KBM-7 (cell line): ENCODE results near the gene ARNT2.

ENCODE experiments used
- DNase-seq: peaks from one replicate; pipeline ENCODE4 v3.0.0-alpha.2; 2015
- in situ Hi-C: fragments of 300-500 bp; cut with MboI; formaldehyde crosslinking; loops from 2 replicates; pipeline ENCODE4 v1.14.3; 2020; ENCODE audit warnings: low sequenced_read_pairs, low pct_unique_long_range_greater_than_20kb, mixed read lengths

Gene ARNT2

GRCh38 chr15:80577552-80578205 lies 173.5 kb downstream of the ARNT2 start:
- in situ Hi-C loops = loop anchor here (10.0 kb wide), 1 partner anchor 197 kb away; the partner anchor contains the start of gene CEMIP

DNA sequence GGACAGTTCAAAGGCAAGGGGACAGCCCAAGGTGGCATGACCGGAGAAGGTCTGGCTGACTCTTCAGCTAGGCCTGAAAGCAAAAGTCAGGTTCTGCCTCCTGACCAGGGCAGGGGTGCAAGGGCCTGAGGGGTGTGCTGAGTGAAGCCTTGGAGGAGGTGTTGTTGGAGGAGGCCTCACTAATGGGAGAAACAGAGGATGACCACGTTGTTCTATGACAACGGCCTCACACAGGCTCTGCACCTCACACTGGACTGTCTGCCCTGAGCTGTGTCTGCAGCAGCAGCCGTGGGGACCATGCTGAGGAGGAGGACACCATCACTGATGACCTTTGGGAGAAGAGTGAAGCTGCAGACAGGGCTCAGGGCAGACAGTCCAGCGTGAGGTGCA lies 174.0 kb downstream of the ARNT2 start:
- in situ Hi-C loops = loop anchor here (10.0 kb wide), 1 partner anchor 197 kb away; the partner anchor contains the start of gene CEMIP
- DNase-seq = no peak

More at GRCh38 chr15:80577552-80578205, 173.5 kb downstream of the ARNT2 start:
- DNase-seq = no peak

- in situ Hi-C loops = loop anchor here (10.0 kb wide), 1 partner anchor 196 kb away; the partner anchor contains the start of gene CEMIP
- no peak for DNase-seq
These were observed 174.7 kb downstream of the ARNT2 start for GRCh38 chr15:80578871-80579270.

DNA sequence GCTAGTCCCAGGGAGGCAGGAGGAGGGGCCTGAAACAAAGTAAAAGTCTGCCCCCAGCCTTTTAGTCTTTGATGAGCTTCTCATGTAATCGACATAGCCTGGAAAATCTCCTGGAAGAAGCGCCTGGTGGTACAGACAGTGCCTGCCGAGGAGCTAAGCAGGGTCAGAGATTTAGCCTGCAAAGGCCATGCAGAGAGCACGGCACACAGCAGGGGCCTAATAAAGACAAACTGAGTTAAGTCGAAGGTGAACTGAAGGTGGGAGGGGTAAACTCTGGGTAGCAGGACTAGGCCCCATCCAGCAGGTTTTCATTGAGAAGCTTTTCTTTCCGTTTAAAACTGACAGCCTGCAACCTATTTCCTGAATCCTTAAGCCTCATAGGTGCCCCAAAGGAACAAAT lies 175.4 kb downstream of the ARNT2 start:
- in situ Hi-C loops = loop anchor here (10.0 kb wide), 1 partner anchor 195 kb away; the partner anchor contains the start of gene CEMIP
- no peak for DNase-seq

DNA sequence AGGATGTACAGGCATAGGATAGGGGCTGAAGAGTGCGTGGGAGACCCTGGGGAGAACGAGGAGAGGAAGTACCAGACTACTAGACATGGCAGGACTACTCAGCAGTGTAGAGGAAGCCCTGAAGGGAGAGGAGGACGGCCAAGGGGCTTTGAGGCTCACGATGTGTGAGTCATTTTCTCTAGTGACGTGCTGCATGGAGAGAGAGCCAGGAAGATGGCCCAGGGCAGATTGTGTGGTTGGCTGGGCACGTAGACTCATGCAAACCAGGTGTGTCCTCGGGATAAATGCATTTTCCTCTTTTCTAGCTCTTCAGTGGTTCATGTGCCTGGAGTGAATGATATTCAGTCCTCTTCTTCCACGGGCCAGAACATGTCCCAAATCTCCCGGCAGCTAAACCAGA lies 175.9 kb downstream of the ARNT2 start:
- peak; percentile 63 for DNase-seq

DNA sequence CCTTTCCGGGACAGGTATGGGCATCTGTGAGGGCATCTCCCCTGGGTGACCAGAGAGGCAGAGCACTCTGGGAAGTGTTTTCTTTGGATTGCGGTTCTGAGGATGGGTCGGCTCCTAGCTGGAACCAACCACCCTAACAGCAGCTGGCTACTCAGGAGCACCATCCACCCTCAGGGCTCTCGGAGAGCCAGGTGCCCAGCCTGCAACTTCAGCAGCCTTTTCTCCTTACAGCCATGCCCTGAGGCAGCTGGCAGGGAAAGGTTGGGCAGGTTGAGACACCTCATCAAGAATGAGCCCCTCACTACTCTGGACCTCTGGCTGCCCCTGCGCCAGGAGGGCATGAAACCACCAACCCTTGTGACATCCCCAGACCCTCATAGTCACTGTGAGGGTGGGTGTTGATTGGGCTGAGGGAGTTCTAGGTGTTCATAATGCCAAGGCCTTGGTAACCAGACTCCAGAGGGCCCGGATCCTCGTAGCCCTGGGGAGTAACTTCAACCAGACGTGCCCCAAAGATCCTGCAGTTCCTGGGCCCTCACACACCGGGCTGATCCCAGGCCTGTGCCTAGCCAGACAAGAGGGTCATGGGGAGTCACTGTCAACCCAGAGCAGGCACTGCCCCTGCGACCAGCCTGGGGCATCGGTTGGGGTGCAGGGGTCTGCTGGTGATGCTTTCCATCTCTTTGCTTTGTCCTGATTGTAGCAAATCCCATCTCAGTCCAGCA lies 176.5 kb downstream of the ARNT2 start:
- in situ Hi-C loops = no loop called here
- DNase-seq = no peak

More for the DNA sequence above, 175.9 kb downstream of the ARNT2 start:
- in situ Hi-C loops = no loop called here

DNA sequence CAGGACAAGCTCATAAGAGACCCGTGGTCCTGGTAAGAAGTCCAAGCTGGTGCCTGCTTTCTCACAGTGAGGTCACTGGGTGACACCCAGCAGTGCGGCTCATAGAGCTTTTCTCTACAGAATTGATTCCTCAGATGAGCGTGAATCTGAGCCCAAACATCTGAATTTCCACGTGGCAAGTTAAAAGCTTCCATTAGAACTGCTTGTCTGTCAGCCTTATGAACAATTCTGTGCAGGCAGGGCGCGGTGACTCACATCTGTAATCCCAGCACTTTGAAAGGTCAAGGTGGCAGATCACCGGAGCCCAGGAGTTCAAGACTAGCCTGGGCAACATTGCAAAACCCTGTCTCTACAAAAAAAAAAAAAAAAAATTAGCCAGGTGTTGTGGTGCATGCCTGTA lies 177.8 kb downstream of the ARNT2 start:
- no peak for DNase-seq
- in situ Hi-C loops = no loop called here

DNA sequence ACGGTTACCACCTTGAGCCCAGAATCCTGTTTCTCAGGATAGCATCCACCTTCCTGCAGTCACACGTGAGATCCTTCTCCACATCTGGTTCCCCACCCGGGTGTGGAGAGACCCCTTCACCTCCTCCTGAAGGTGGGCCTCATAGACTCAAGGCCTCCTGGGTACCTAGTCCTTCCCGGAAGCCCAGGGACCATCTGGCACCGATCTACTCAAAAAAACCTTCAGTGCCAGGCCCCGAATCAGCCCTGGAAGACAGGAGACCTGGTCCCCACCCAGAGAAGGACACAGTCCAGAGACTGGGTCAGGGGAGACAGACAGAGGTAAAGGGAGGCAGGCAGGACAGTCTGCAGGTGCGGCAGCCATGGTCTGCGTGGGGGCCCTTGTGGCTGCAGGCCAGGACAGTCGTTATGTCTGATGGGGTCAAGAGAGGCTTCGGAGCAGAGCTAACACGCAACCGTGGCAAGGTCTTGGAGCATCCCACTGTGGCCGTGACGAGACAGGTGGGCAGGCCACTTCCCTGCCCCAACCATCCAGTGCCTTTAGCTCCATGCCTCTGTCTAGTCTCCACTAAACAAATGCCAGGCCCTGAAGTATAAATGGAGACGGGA lies 178.7 kb downstream of the ARNT2 start:
- DNase-seq = no peak
- in situ Hi-C loops = no loop called here

DNA sequence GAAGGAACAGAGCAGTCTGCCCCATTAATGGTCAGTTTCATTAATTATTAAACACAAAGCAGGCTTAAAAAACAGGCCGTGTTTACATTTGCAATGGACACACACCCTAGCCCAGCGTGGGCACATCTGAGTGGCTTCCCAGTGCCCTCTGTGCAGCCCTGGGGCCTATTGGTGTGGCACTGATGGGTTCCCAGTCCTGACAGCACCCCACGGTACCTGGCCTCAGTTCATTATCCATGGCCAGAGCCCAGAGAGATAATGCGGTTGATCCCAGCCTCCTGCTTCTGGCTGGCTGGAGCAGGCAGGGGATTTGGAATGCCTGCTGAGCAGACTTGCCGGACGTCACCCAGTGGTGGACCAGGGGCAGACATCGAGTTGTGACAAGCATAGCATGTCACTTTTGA lies 180.4 kb downstream of the ARNT2 start:
- in situ Hi-C loops = no loop called here
- no peak for DNase-seq

DNA sequence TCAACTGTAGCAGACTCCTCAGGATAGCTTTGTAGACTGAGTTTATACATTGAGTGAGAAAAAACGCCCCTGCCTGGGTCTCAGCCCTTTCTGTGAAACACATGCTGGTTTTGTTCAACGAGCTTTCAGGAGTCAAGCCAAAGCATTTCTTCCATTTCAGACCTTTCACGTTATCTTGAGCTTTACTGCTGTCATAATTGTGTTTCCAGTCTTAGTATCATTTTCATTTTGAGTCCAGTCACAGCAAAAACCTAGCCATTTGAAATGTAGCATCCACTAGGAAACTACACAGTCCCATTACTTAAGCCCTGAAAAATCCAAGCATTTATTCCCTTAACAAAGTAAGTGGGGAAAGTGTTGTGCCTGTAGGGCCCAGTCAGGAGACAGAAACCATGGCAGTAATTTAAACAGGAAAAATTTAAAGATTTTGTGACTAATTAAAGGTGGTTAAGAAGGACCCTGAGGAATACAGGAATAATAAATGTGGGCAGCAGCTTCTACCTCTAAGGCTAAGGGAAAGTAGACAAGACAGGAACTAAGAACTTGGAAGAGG lies 180.9 kb downstream of the ARNT2 start:
- no peak for DNase-seq
- in situ Hi-C loops = no loop called here

DNA sequence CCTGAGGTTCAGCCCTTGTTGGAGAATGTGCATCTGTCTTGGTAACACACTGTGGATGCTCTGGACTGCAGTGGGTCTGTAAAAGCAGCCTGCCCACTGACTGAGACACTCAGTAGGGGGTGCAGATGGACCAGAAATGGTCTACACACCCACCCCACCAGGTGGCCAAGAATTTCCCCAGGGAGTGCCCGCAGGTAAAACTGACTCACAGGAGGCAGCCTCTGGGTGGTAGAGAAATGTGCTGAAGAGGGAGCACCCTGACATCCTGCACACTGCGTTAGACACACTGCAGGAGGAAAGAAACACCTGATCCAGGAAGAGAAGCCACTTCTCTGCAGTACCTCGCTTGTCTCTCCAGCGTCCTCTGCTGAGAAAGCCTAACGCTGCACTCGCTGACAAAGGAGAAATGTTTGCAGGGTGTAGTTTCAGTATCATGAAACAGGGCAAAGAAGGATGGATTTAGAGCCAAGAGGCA lies 181.4 kb downstream of the ARNT2 start:
- no peak for DNase-seq

GRCh38 chr15:80586161-80586560 lies 182.0 kb downstream of the ARNT2 start:
- in situ Hi-C loops = no loop called here
- no peak for DNase-seq

More for the DNA sequence above, 181.4 kb downstream of the ARNT2 start:
- in situ Hi-C loops = no loop called here

DNA sequence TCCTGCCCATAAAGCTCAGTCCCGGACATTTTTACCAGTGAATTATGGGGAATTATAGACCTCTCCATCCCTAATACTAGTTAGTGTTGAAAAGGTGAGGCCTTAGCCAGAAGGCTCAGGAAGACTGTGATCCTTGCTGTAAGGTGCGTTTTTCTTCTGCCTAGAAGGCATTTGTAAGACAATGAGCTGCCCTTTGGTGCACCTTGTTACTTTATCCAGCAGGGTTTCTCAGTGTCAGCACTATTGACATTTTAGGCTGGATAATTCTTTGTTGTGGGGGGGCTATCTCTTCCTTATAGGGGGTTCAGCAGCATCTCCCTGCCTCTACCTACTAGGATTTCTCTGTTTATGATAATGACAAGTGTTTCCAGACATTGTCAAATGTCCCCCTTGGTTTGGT lies 182.8 kb downstream of the ARNT2 start:
- in situ Hi-C loops = no loop called here
- no peak for DNase-seq

DNA sequence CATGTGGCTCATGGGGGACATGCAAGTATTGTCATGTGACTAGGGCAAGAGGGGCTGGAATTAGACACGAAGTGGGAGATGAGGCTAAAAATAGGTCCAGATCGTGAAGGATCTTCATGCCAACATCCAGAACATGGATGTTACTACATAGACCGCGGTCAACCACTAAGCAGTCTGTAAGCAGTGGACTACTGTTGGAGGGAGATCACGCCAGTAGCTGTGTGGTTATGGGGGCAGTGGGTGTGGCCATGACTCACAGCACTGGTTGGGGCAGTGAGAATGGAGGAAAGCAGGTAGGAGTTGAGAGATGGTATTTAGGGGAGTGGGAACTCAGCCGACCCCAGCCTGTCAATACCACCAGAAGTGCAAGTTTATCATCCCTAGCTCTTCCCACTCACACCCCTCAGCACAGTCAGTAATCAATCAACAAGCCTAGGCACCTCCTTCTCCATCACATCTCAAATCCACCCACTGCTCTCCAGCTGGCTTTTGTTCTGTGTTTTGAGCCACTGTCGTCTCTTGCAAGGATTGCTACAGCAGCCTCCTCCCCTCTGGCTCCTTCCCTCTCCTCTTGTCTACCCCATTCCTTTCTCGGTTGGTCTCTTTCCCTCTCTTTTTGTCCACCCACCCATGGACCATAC lies 183.8 kb downstream of the ARNT2 start:
- in situ Hi-C loops = no loop called here
- no peak for DNase-seq

DNA sequence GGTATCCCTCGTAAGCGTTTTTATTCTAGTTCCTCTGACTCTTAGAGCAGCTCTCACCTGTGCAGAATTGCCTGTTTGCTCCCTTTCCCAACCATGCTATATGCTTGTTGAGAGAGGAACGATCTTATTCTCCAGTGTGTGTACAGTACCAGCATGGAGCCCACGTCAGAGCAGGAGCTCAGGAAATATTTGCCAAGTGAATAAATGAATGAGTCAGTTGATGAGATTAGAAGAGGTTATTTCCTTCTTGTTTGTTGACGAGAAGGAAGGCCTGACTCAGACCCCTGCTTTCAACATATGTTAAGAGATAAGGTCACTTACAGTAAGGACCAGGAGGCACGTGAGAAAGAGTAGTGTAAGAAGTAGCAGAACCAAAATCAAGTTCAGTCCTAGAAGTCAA lies 184.6 kb downstream of the ARNT2 start:
- no peak for DNase-seq
- in situ Hi-C loops = no loop called here

DNA sequence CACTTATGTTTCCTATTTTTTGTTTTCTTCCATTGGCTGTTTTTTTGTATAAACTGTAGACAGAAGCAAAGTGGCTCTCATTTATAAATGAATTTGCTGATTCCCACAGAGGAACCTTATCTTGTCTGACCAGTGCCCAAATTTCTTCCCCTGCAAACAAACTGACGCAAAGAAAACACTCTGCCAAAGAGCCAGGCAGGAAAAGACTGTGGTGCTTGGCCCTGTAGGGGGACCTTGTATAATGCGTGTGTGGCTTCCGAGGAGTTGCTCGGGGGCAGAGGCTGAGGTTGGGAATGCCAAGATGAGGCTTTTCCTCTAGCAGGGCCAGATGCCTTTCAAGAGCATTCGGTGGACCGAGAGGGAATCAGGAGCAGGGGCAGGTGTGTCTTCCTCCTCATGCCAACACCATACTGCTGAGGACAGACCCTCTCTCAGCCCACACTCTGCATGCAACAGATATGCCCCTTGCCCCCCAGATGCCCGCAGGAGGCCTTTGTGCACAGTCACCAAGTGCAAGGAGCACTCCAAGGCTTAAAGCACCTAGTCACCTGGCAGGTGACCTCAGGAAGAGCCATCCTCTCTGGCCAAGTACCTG lies 186.7 kb downstream of the ARNT2 start:
- in situ Hi-C loops = no loop called here
- no peak for DNase-seq

GRCh38 chr15:80591471-80591870 lies 187.3 kb downstream of the ARNT2 start:
- in situ Hi-C loops = no loop called here
- no peak for DNase-seq

- in situ Hi-C loops = no loop called here
- no peak for DNase-seq
These were observed 188.0 kb downstream of the ARNT2 start for GRCh38 chr15:80591938-80592825.
